Transverse colon (tissue), 4 donors: ENCODE measurements around the gene CASP5.

Experiments
- EP300 ChIP-seq: sonication (generic); formaldehyde crosslinking; IDR thresholded peaks from one replicate; pipeline ENCODE4 v1.6.1; 2017; ENCODE audit warnings: antibody characterized with exemption, low read depth
- POLR2A ChIP-seq: fragments of 450-650 bp; IDR thresholded peaks from one replicate; pipeline ENCODE4 v1.6.1; 2016; ENCODE audit warnings: antibody characterized with exemption, mild to moderate bottlenecking, moderate library complexity
- POLR2AphosphoS5 ChIP-seq, 3 donors: sonication (generic); formaldehyde crosslinking; IDR thresholded peaks; one replicate each; pipeline ENCODE4 v1.6.1; 2016; ENCODE audit warnings: antibody characterized with exemption in 3 of 3
- TF ChIP-seq, protein P1 (sequence below), 5 experiments: fragments of 200-600 bp in 3 of 5; fragments of 450-650 bp in 2 of 5; sonication (generic) in 3 of 5; IDR thresholded peaks; 1 replicate in 2 of 5; 2 replicates in 3 of 5; pipeline ENCODE4 v1.5.1; 2016 to 2017; ENCODE audit warnings: antibody characterized with exemption in 5 of 5, inconsistent platforms in 3 of 5, mild to moderate bottlenecking in 2 of 5, moderate library complexity in 1 of 5

DNA sequence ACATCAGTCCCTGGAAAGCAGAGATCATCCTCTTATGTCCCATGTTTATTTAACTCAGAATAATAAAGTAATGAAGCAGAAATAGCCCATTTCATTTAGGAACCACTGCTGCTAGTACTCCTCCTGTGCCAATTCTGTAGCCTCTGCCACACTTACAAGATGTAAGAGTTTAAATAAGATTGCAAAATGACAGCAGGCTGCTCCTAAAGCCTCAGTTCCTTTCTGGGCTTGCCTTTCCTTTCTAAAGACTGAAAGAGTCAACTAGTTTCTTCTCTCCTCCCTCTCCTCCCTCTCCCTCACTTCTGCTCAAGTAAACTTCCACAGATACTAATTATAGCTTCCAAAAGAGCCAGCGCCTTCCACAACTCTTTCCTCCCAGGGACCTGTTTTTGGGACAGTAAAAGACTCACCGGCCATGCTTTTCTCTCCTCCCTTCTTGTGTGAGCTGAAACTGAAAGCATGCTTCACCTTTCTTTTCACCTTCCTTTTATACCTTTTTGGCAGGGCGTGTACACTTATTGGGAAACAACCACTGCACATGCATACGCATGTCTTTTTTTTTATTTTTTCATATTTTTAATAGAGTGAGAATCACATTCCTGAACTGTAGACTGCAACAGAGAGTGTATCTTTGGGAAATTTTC, 48.2 kb upstream of the CASP5 start:
- TF ChIP-seq, protein P1, sequence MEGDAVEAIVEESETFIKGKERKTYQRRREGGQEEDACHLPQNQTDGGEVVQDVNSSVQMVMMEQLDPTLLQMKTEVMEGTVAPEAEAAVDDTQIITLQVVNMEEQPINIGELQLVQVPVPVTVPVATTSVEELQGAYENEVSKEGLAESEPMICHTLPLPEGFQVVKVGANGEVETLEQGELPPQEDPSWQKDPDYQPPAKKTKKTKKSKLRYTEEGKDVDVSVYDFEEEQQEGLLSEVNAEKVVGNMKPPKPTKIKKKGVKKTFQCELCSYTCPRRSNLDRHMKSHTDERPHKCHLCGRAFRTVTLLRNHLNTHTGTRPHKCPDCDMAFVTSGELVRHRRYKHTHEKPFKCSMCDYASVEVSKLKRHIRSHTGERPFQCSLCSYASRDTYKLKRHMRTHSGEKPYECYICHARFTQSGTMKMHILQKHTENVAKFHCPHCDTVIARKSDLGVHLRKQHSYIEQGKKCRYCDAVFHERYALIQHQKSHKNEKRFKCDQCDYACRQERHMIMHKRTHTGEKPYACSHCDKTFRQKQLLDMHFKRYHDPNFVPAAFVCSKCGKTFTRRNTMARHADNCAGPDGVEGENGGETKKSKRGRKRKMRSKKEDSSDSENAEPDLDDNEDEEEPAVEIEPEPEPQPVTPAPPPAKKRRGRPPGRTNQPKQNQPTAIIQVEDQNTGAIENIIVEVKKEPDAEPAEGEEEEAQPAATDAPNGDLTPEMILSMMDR (IDR thresholded peaks at IDR 0.05), result no peak
- TF ChIP-seq POLR2AphosphoS5 (IDR thresholded peaks at IDR 0.05) (no peak), EP300 (no peak), POLR2A (no peak)
